Activated CD4-positive, alpha-beta T cell treated with anti-CD3 and anti-CD28 coated beads for 24 hours (primary cell): ENCODE measurements around the gene CRTAP.
"Not testable (repeated sequence)": the region's sequence is repeated elsewhere in the genome, so short reads cannot be mapped to it uniquely, and the experiment has no call there.

Source experiments
- DNase-seq, 2 donors: peaks; one replicate each; pipeline ENCODE4 v3.0.0-alpha.2; 2020; ENCODE audit warnings: low read depth in 2 of 2

CRTAP gene

GRCh38 chr3:33174711-33175414 lies 61.0 kb downstream of the CRTAP start:
- no peak for DNase-seq

- no peak for DNase-seq
Observed at GRCh38 chr3:33179132-33179531, 65.3 kb downstream of the CRTAP start.

GRCh38 chr3:33181229-33181628 lies 67.4 kb downstream of the CRTAP start:
- DNase-seq = no peak

GRCh38 chr3:33181641-33182040 lies 67.8 kb downstream of the CRTAP start:
- not testable (repeated sequence) for DNase-seq

- DNase-seq = no peak
Observed at GRCh38 chr3:33184863-33185262, 71.0 kb downstream of the CRTAP start.

- DNase-seq = no peak
Observed at GRCh38 chr3:33186524-33187367, 72.9 kb downstream of the CRTAP start.

- no peak for DNase-seq
Observed at GRCh38 chr3:33187368-33187634, 73.5 kb downstream of the CRTAP start.

GRCh38 chr3:33194303-33194702 lies 80.5 kb downstream of the CRTAP start:
- no peak for DNase-seq

GRCh38 chr3:33196538-33196937 lies 82.7 kb downstream of the CRTAP start:
- no peak for DNase-seq
